Epithelial cell of proximal tubule (primary cell): ENCODE results near the gene SMIM9. TPM values are rescaled to one million over a fixed set of nuclear protein-coding genes. Genes with fewer than 3 reads are reported as not detected.

Experiments
- DNase-seq: peaks from one replicate; pipeline ENCODE4 v3.0.0-alpha.2; 2011; ENCODE audit warnings: low read depth
- H3K4me3 ChIP-seq: 2 replicates; pipeline ENCODE4 v1.5.1; 2011; ENCODE audit warnings: low read depth, mild to moderate bottlenecking, low read length
- CTCF ChIP-seq: conservative IDR thresholded peaks from 2 replicates; pipeline ENCODE4 v1.5.1; 2012; ENCODE audit warnings: low read depth, mild to moderate bottlenecking, low read length
- total RNA-seq: library from RNA; depleted of rRNA; stranded (reverse); fragments of >200 nt; gene quantifications from 2 replicates; pipeline ENCODE4 v1.2.3, GENCODE V29; 2015

SMIM9 gene
- total RNA-seq, 1 donor from 2014 or later, result not detected

GRCh38 chrX:154776753-154777152 is 57.7 kb downstream of the SMIM9 start:
- no peak for DNase-seq
- TF ChIP-seq CTCF, result no peak
- H3K4me3 ChIP-seq, result no peak overlapping the region

- no peak overlapping the region for H3K4me3 ChIP-seq
- DNase-seq, result peak; percentile 52
- TF ChIP-seq CTCF, result no peak
Observed at GRCh38 chrX:154775419-154776349, 58.8 kb downstream of the SMIM9 start.

DNA sequence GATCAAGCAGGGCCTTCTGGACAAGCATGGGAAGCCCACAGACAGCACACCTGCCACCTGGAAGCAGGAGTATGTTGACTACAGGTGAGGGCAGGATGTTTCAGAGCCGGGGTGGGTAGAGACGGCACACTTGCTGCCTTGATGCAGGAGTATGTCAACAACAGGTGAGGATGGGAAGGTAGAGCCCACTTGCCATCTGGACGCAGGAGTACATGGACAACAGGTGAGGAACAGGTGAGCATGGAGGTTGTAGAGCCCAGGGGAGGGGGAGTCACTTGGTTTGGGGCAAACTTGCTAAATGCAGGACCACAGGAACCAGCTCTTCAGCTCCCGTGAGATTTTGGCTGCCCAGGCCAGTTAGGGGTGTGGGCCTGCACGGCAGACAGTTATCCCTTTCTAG is 59.8 kb downstream of the SMIM9 start:
- H3K4me3 ChIP-seq, result no peak overlapping the region
- TF ChIP-seq CTCF, result no peak
- DNase-seq, result no peak

Other genes starting within 250 kb of the SMIM9 start
- not detected in 2 replicates for gene CTAG1A, start 249.5 kb downstream of the SMIM9 start, total RNA-seq
- gene CTAG1B, start 215.4 kb downstream of the SMIM9 start, total RNA-seq, result not detected in 2 replicates
- not detected in 2 replicates for gene CTAG2, start 181.1 kb downstream of the SMIM9 start, total RNA-seq
- 0.14 TPM in 1 of 2 replicates, not detected in the other for gene GAB3, start 83.6 kb downstream of the SMIM9 start, total RNA-seq
- 41.2 and 66.1 TPM in 2 replicates for gene DKC1, start 71.8 kb downstream of the SMIM9 start, total RNA-seq
- 9.2 and 10.3 TPM in 2 replicates for gene MPP1, start 29.2 kb downstream of the SMIM9 start, total RNA-seq
- gene F8A1, start 51.7 kb upstream of the SMIM9 start, total RNA-seq, result 12.6 and 22.5 TPM in 2 replicates
- 0.22 and 2.5 TPM in 2 replicates for gene F8, start 188.1 kb upstream of the SMIM9 start, total RNA-seq
- 41.6 and 68.8 TPM in 2 replicates for gene FUNDC2, start 192.2 kb upstream of the SMIM9 start, total RNA-seq
- 10.9 and 14.4 TPM in 2 replicates for gene CMC4, start 236.5 kb upstream of the SMIM9 start, total RNA-seq
- gene MTCP1, start 236.5 kb upstream of the SMIM9 start, total RNA-seq, result 0.29 and 2.0 TPM in 2 replicates
- 9.1 and 16.3 TPM in 2 replicates for gene BRCC3, start 236.8 kb upstream of the SMIM9 start, total RNA-seq